Transverse colon (tissue), 3 donors: ENCODE data around the gene FAM13A.

ENCODE experiments used
- CTCF ChIP-seq, 5 experiments: fragments of 200-600 bp in 3 of 5; fragments of 450-650 bp in 2 of 5; sonication (generic) in 3 of 5; IDR thresholded peaks; 1 replicate in 2 of 5; 2 replicates in 3 of 5; pipeline ENCODE4 v1.5.1; 2016 to 2017; ENCODE audit warnings: antibody characterized with exemption in 5 of 5, inconsistent platforms in 3 of 5, mild to moderate bottlenecking in 2 of 5, moderate library complexity in 1 of 5
- EP300 ChIP-seq: sonication (generic); formaldehyde crosslinking; IDR thresholded peaks from one replicate; pipeline ENCODE4 v1.6.1; 2017; ENCODE audit warnings: antibody characterized with exemption, low read depth
- POLR2A ChIP-seq: fragments of 450-650 bp; IDR thresholded peaks from one replicate; pipeline ENCODE4 v1.6.1; 2016; ENCODE audit warnings: antibody characterized with exemption, mild to moderate bottlenecking, moderate library complexity

- TF ChIP-seq CTCF (IDR thresholded peaks at IDR 0.05) (no peak), EP300 (no peak), POLR2A (no peak)
These were observed 165.3 kb downstream of the FAM13A start for GRCh38 chr4:88891636-88892035.
